Neural progenitor cell (in vitro differentiated cells): ENCODE data around the gene CHP2. TPM values are rescaled to one million over a fixed set of nuclear protein-coding genes. Genes with fewer than 3 reads are reported as not detected.

Experiments used
- DNase-seq: peaks from one replicate; pipeline ENCODE4 v3.0.0-alpha.2; 2016; ENCODE audit warnings: low spot score
- H2AFZ ChIP-seq: fragments of 200-600 bp; sonication (generic); replicated peaks from 2 replicates; pipeline ENCODE4 v1.6.1; 2016; ENCODE audit warnings: antibody characterized with exemption
- H3F3A ChIP-seq: fragments of 200-600 bp; sonication (generic); 2 replicates; pipeline ENCODE4 v1.6.1; 2016; ENCODE audit warnings: antibody characterized with exemption, low read depth
- H3K27ac ChIP-seq: fragments of 200-600 bp; sonication (generic); 2 replicates; pipeline ENCODE4 v1.5.1; 2016; ENCODE audit warnings: mild to moderate bottlenecking
- H3K27me3 ChIP-seq: fragments of 200-600 bp; sonication (generic); 2 replicates; pipeline ENCODE4 v1.6.1; 2016; ENCODE audit warnings: mild to moderate bottlenecking, moderate library complexity
- H3K36me3 ChIP-seq: fragments of 200-600 bp; sonication (generic); 2 replicates; pipeline ENCODE4 v1.5.1; 2016
- H3K4me1 ChIP-seq: fragments of 200-600 bp; sonication (generic); 2 replicates; pipeline ENCODE4 v1.6.1; 2016; ENCODE audit warnings: mixed run types
- H3K4me2 ChIP-seq: fragments of 200-600 bp; sonication (generic); 2 replicates; pipeline ENCODE4 v1.6.1; 2016
- H3K4me3 ChIP-seq: fragments of 200-600 bp; sonication (generic); 2 replicates; pipeline ENCODE4 v1.5.1; 2016
- H3K79me2 ChIP-seq: fragments of 200-600 bp; sonication (generic); 2 replicates; pipeline ENCODE4 v1.6.1; 2016; ENCODE audit warnings: low read depth
- H3K9ac ChIP-seq: fragments of 200-600 bp; sonication (generic); 2 replicates; pipeline ENCODE4 v1.6.1; 2016
- H3K9me3 ChIP-seq: fragments of 200-600 bp; sonication (generic); 2 replicates; pipeline ENCODE4 v1.5.1; 2016; ENCODE audit warnings: low read depth
- H4K20me1 ChIP-seq: fragments of 200-600 bp; sonication (generic); 2 replicates; pipeline ENCODE4 v1.6.1; 2016; ENCODE audit warnings: low read depth
- H3K27ac Mint-ChIP-seq: 3 replicates; pipeline ENCODE4 v1.8.0; 2021; ENCODE audit warnings: mixed read lengths
- H3K27me3 Mint-ChIP-seq: 2 replicates; pipeline ENCODE4 v1.8.0; 2022; ENCODE audit warnings: low read depth, mild to moderate bottlenecking, inconsistent platforms, moderate library complexity, mixed read lengths; ENCODE audit not compliant: insufficient read depth
- H3K36me3 Mint-ChIP-seq: 3 replicates; pipeline ENCODE4 v1.8.0; 2021; ENCODE audit warnings: mixed read lengths
- H3K4me1 Mint-ChIP-seq: 3 replicates; pipeline ENCODE4 v1.8.0; 2021; ENCODE audit warnings: mixed read lengths
- H3K4me3 Mint-ChIP-seq: 3 replicates; pipeline ENCODE4 v1.8.0; 2021; ENCODE audit warnings: mild to moderate bottlenecking, moderate library complexity, mixed read lengths
- H3K9me3 Mint-ChIP-seq: 3 replicates; pipeline ENCODE4 v1.8.0; 2020; ENCODE audit warnings: mixed read lengths
- CTCF ChIP-seq: fragments of 200-600 bp; sonication (generic); IDR thresholded peaks from 2 replicates; pipeline ENCODE4 v1.5.1; 2017; ENCODE audit warnings: antibody characterized with exemption, mild to moderate bottlenecking
- EZH2 ChIP-seq: fragments of 200-600 bp; sonication (generic); IDR thresholded peaks from 2 replicates; pipeline ENCODE4 v1.6.1; 2017; ENCODE audit warnings: antibody characterized with exemption, mild to moderate bottlenecking, moderate library complexity
- EZH2phosphoT487 ChIP-seq: fragments of 200-600 bp; sonication (generic); IDR thresholded peaks from 2 replicates; pipeline ENCODE4 v1.6.1; 2017; ENCODE audit warnings: antibody characterized with exemption
- total RNA-seq: library from RNA; depleted of rRNA; stranded (reverse); fragments of >200 nt; gene quantifications from 2 replicates; pipeline ENCODE4 v1.2.3, GENCODE V29; 2015; ENCODE audit warnings: low replicate concordance

CHP2 gene
- total RNA-seq, 1 donor from 2014 or later, result 0.13 TPM

DNA sequence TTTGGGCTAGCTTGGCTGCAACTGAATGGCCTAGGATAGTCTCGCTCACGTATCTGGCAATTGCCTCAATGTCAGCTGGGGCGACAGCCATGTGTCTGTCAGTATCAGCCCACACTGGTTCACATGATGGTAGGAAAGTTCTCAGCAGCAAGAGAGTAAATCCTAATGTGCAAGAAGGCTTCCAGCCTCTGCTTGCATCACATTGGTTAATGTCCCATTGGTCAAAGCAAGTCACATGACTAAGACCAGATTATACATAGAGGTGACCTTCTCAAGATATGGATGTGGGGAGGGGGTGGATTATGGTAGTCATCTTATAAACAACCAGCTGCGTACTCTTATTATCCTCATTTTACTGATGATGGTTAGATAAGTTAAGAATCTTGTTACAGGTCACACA lies 31.0 kb downstream of the CHP2 start:
- no peak overlapping the region for H3K4me3 Mint-ChIP-seq
- Histone ChIP-seq H3K27me3 (no peaks in the 10 kb centered on the region), H3K79me2 (no peaks in the 10 kb centered on the region), H3K9ac (no peak overlapping the region), H3K4me2 (no peak overlapping the region), H3K36me3 (no peaks in the 10 kb centered on the region), H3F3A (peaks cover 22% of the 10 kb centered on the region), H3K4me3 (no peak overlapping the region), H4K20me1 (no peaks in the 10 kb centered on the region), H2AFZ (no peak overlapping the region), H3K27ac (no peak overlapping the region), H3K4me1 (peaks cover 16% of the 10 kb centered on the region), H3K9me3 (no peaks in the 10 kb centered on the region)
- no peak overlapping the region for H3K27ac Mint-ChIP-seq
- no peak for TF ChIP-seq EZH2
- no peak for TF ChIP-seq EZH2phosphoT487
- no peak for TF ChIP-seq CTCF
- H3K27me3 Mint-ChIP-seq, result peaks cover 11% of the 10 kb centered on the region
- H3K9me3 Mint-ChIP-seq, result no peaks in the 10 kb centered on the region
- no peak for DNase-seq
- H3K4me1 Mint-ChIP-seq, result no peaks in the 10 kb centered on the region
- no peaks in the 10 kb centered on the region for H3K36me3 Mint-ChIP-seq

GRCh38 chr16:23786964-23787561 lies 32.2 kb downstream of the CHP2 start:
- H3K4me1 ChIP-seq, result peaks cover 16% of the 10 kb centered on the region
- H4K20me1 ChIP-seq, result no peaks in the 10 kb centered on the region
- H3K4me3 Mint-ChIP-seq, result no peak overlapping the region
- H3K36me3 ChIP-seq, result no peaks in the 10 kb centered on the region
- no peaks in the 10 kb centered on the region for H3K9me3 Mint-ChIP-seq
- H3K4me2 ChIP-seq, result peak overlapping the region; percentile 70
- peak; percentile 57 for DNase-seq
- peaks cover 22% of the 10 kb centered on the region for H3F3A ChIP-seq
- peak overlapping the region; percentile 15 for H3K4me3 ChIP-seq
- H3K9ac ChIP-seq, result no peak overlapping the region
- H3K9me3 ChIP-seq, result no peaks in the 10 kb centered on the region
- no peaks in the 10 kb centered on the region for H3K4me1 Mint-ChIP-seq
- H3K27ac ChIP-seq, result no peak overlapping the region
- H3K27me3 Mint-ChIP-seq, result peaks cover 4% of the 10 kb centered on the region
- TF ChIP-seq CTCF (no peak), EZH2phosphoT487 (peak; percentile 79)
- H3K79me2 ChIP-seq, result no peaks in the 10 kb centered on the region
- H3K36me3 Mint-ChIP-seq, result no peaks in the 10 kb centered on the region
- H3K27me3 ChIP-seq, result no peaks in the 10 kb centered on the region
- H3K27ac Mint-ChIP-seq, result no peak overlapping the region
- H2AFZ ChIP-seq, result no peak overlapping the region

DNA sequence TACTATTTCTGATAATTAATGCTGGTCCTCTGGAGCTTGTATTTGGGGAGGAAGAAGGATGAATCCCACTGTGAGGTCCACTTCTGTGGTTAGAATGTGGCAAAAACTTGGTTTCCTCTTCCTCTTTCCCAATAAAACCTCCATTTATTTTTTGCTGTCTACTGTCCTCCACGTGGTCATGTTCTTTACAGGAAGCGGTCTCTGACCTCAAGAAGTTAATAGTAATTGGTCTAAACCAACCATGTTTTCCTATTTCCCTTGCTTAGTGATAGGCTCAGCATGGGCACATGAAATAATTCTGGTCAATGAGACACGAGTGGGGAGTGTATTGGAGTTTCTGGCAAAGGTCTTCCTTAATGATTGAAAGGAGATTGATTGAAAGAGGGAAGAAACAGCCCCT lies 33.9 kb downstream of the CHP2 start:
- H3K79me2 ChIP-seq, result no peaks in the 10 kb centered on the region
- H3K27me3 Mint-ChIP-seq, result peaks cover 3% of the 10 kb centered on the region
- H3K36me3 Mint-ChIP-seq, result no peaks in the 10 kb centered on the region
- no peaks in the 10 kb centered on the region for H3K36me3 ChIP-seq
- no peak for DNase-seq
- H3K27ac ChIP-seq, result no peak overlapping the region
- H3F3A ChIP-seq, result peaks cover 22% of the 10 kb centered on the region
- H3K4me1 ChIP-seq, result peaks cover 16% of the 10 kb centered on the region
- no peak overlapping the region for H3K4me2 ChIP-seq
- H3K4me1 Mint-ChIP-seq, result no peaks in the 10 kb centered on the region
- no peak overlapping the region for H3K4me3 ChIP-seq
- H3K4me3 Mint-ChIP-seq, result no peak overlapping the region
- no peak overlapping the region for H3K9ac ChIP-seq
- H3K9me3 ChIP-seq, result no peaks in the 10 kb centered on the region
- H3K27ac Mint-ChIP-seq, result no peak overlapping the region
- TF ChIP-seq CTCF, result no peak
- no peaks in the 10 kb centered on the region for H4K20me1 ChIP-seq
- H2AFZ ChIP-seq, result no peak overlapping the region
- H3K9me3 Mint-ChIP-seq, result no peaks in the 10 kb centered on the region
- H3K27me3 ChIP-seq, result no peaks in the 10 kb centered on the region
